ENCODE data around the gene ANKRD63. TPM values are rescaled to one million over a fixed set of nuclear protein-coding genes. Genes with fewer than 3 reads are reported as not detected.

The ANKRD63 gene
- polyA plus RNA-seq, 3 donors, result 0.14 to 0.18 TPM; not detected in 1

DNA sequence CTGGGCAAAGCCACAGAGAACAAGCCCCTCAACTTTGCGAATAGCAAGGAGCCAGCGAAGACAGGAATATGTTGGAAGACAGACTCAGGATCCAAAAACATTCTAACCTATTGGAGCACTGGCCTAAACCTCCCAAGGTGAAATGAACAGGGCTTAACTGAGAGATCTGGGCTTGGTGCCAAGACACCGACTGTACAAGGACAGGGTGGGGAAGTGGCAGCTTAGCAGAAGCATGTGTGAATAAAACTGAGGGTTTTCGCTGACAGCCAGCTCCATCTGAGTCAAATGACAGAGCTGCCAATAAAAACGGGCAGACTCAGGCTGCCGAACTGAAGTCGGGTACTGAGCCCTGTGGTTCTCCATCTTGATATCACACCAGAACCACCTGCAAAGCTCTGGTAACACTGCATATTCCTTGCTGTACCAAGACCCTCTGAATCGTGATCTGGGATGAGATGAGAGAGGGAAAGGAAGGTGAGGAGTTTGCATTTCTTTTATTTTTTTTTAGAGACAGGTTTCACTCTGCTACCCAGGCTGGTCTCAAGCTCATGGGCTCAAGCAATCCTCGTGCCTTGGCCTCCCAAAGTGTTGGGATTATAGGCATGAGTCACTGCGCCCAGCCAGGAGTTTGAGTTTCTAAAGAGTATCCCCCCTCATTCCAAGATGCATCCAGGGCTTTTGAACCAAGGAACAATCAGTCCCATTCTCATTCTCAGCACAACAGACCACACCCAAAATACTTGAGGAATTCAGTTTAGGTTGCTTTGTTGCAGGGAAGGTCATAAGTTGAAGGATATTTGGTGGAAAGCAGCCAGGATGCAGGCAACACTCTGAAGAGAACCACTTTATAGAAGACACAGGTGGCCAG lies 30.9 kb upstream of the ANKRD63 start:
- DNase-seq (ENCODE audit: low read depth in 3 of 3, low spot score in 2 of 3), result no peak

DNA sequence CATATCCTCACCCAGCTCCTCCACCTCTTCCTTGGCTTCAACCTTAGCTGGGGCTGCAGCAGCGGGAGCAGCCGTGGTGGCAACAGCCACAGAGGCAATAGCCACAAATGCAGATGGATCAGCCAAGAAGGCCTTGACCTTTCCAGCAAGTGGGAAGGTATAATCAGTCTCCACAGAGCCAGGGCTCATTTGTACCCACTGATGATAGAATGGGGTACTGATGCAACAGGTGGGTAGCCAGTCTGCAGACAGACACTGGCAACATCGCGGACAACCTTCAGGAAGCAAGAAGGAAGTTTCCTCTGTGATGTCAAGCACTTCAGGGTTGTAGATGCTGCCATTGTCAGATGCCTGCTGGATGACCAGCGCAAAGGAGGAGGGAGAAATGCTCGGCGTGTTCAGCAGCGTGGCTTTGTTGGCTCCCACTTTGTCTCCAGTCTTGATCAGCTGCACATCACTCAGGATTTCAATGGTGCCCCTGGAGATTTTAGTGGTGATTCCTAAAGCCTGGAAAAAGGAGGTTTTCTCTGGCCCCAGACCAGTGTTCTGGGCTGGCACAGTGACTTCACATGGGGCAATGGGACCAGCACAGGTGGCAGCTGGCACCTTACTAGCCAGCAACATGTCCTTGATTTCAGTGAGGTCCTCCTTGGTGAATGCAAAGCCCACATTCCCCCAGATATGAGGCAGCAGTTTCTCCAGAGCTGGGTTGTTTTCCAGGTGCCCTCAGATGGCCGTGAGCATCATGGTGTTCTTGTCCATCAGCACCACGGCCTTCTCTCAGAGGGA lies 29.7 kb upstream of the ANKRD63 start:
- DNase-seq (ENCODE audit: low read depth in 3 of 3, low spot score in 2 of 3), result no peak

DNA sequence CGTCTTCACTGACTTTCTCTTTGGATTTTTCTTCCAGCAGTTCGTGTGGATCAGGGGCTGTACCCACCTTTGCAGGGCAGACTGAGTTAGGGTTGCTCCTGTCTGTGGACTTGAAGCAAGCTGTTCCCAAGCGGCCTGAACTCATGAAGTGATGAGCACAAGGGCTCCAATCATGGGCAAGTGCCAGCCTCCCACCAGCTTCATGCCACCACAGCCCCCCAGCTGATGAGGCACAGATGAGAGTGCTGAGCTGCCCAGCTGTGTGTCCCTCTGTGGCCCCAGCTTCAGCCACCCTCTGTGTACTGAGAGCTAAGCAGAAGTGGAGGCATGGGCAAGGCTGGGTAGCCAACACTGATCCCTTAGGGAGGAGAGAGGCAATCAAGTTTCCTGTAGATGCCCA lies 28.1 kb upstream of the ANKRD63 start:
- DNase-seq (ENCODE audit: low read depth in 3 of 3, low spot score in 2 of 3), result no peak

DNA sequence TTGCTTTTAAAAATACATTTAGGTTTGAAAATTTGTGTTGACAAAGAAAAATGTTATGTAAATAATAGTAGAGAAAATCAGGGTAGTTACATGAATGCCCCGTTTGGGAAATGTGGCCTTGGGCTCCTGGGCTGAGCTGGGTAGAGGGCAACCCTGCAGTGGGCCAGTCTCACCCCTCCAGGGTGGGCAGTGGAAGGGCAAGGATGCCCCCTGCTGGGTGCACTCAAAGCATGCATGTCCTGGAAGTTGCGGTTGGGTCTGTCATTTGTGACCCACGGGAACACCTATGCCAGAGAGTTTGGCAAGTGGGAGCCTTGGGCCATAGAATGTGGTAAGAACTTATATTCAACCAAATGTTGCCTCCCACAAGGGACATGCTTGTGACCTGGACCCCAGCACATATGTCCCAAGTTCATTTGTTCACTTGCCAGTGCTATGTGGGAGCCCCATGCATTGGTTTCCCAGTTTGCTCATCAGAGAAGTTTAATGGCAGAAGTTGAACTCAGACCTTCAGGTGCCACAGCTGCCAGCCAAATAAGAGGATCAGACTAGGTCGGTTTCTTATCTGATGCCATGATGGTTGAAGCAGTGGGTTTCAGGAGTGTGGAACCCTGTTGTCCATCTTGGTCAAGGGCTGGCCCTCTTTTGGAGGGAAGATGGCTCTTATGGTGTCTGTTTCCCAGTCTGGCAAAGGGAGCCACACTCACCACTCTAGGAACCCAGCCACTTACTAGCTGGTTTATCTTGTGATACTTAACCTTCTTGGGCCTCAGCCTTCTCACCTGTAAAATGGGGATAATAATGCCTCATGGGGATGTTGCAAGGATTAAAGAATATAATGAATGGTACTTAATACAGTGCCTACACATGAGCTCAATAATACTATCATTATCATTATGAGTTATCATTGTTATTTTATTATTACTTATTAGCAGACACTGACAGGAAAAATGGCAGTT lies 27.4 kb upstream of the ANKRD63 start:
- DNase-seq (ENCODE audit: low read depth in 3 of 3, low spot score in 2 of 3), result no peak

DNA sequence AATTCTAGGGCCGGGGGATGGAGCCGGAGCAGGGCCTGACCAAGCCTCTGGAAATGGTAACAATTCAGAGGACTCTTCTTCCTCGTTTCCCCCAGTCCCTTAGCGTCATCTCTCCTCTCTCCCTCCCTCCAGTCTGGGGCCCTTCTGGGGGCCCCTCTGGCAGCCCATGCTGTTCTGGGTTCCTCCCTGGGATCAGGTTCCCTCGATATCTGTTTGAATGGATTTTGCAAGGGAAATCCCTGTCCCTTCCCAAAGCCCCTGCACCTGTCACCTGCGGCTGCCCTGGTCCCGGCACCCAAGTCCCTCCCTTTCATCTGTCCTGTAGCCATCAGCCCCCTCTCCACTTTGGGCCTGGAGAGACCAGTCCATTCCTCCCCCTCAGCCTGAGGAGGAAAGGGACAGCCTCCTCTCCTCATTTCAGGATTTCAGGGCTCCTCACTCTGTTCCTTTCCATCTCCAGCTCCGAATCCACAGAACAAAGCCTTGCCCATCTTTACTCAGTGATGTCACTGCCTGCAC lies 26.5 kb upstream of the ANKRD63 start:
- DNase-seq (ENCODE audit: low read depth in 3 of 3, low spot score in 2 of 3), result no peak

DNA sequence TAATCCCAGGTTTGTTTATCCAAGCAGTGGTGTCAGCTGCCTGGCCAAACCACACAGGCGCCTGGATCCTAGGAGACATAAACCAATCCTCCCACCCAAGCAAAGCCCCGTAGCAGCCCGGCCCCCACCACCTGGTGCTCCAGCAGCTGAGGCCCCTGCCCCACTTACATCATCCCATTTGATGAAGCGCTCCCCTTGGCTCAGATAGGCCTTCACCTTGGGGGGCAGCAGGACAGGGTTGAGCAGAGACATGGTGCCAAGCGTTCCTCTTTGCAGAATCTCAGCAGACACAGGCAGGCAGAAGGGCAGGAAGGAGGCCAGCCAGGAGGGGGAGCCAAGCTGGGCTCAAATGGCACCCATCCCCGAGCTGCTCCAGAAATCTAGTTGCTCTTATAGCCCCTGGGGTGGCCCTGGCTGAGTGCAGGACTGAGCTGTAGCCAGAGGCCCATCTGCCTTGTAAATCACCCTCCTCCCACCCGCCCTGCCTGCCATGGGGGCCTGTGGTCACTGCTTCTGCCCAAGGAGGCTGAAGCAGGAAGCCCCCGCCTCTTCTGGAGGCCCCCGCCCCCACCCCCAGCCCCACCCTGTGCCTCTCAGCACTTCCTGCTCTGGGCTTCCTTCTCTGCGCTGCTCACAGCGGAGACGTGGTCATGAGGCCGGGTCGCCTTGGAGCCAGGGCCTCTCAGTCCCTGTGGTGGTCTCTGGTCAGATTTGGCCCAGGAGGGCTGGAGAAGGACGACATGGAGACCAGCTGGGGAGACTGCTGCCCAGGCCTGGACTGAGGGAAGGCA lies 24.8 kb upstream of the ANKRD63 start, which contains the start of gene PLCB2:
Gene PLCB2 (minus strand): TSS at position 515 of the 791 bp plus-strand sequence. CDS start 263 bp downstream, at position 252.
- no peak for DNase-seq (ENCODE audit: low read depth in 3 of 3, low spot score in 2 of 3)

DNA sequence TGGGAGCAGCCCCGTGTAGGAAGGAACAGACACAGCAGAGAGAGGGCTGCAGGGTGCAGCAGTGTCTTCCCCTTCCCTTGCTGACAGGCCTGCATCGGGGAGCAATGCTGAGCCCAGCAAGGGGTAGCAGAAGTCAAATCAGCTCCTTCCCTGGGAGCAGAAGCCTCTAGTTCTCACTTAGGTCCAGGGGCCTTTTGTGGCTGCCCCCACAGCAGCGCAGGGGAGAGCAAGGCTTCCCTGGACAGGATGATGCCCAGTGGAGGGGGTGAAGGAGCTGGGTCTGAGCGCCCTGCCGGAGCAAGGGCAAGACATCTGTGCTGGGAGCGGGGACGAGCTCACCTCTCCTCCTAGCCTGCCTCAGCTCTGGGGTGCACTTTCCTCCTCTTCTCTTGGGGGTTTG lies 24.0 kb upstream of the ANKRD63 start:
- DNase-seq (ENCODE audit: low read depth in 3 of 3, low spot score in 2 of 3), result no peak

DNA sequence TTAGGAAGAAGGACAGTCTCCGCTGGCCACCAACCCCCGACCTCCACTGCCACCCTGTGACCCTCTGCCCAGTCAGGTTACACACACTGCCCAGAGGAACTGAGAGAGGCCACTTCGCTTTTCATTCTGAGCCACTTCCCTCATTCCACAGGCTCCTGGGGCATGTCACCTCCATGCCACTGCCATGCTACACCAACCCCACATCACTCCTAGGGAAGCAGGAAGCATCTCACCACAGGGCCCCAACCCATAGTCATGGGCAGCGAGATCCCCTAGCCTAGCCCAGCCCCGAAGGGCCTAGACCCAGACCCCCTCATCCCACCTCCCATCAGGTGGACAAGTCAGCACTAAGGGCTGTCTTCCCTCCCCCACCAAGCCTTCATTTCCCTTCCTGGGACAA lies 23.5 kb upstream of the ANKRD63 start:
- no peak for DNase-seq (ENCODE audit: low read depth in 3 of 3, low spot score in 2 of 3)

DNA sequence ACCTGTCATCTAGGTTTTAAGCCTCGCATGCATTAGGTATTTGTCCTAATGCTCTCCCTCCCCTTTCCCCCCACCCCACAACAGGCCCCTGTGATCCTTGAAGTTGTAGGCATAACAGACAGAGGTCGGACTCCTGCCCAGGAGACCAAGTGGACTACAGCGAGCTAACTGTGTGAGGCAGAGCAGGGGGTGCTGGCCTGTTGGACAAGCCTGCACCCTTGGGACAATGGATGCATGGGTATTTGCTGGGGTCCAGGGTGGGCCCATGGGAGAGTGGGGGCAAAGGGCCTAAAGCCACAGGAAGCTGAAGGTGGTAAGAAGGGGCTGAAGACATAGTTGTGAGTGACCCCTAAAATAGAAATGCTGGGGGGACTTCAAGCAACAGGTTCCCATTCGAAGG lies 22.4 kb upstream of the ANKRD63 start:
- no peak for DNase-seq (ENCODE audit: low read depth in 3 of 3, low spot score in 2 of 3)

DNA sequence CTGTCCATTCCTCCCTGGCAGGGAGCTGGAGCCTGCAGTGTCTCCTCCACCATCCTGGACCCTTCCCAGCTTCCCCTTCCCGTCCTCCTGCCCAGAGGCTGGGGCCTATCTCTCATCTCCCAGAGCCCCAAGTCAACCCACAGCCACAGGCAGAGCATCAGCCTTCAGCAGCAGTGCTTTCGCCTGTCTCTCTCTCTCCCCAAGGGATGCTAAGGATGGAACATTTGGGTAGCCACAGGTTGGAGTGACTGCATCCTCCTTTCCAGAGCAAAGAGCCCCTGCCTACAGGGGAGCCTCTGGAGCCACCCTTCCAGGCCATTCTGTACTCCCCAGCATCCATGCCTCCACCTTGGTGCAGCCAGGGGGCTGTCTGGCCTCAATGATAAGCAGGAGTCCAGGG lies 20.7 kb upstream of the ANKRD63 start:
- DNase-seq (ENCODE audit: low read depth in 3 of 3, low spot score in 2 of 3), result no peak

DNA sequence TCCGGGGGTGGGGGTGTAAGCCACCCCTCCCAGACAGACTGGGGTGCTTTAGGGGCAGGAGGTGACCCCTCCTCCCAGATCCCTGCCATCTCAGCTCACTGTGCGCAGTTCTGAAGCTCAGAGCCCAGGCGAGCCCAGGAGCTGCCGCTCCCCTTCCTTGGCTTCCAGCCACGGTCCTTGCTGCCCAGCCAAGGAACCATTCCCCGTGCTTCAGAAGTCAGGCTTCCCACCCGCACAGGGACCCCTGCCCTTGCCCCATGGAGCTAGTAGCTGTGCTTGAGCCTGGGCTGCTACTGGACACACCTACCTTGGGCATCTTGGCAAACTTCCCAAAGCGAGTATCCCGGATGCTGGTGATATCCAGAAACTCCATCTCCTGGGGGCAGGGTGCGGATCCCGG lies 20.1 kb upstream of the ANKRD63 start:
- no peak for DNase-seq (ENCODE audit: low read depth in 3 of 3, low spot score in 2 of 3)

DNA sequence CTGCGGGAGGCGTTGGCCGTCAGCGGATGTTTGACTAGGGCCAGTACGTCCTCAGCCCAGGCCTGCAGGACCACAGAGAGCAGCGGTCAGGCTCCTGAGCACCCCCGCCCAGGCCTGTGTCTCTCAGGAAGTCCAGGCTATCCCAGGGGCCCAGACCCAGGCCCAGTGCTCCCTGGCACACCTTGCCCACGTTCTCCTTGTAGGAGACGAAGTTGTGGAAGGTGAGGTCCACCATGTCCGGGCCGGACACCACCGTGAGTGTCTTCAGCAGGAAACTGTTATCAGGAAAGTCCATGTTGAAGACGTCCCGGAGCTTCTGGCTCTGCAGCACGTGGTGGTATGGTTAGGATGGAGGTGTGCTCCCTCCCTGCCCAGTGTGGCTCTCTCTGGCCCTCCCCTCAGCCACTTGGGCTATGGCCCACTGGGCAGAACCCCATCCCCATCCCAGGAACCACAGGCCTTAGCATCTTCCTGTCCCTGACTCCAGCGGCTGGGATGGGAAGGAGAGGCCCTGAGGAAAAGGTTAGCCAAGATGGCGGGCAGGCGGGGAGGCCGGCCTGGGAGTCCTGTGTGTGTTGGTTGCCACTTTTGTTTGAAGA lies 19.5 kb upstream of the ANKRD63 start:
- DNase-seq (ENCODE audit: low read depth in 3 of 3, low spot score in 2 of 3), result no peak

DNA sequence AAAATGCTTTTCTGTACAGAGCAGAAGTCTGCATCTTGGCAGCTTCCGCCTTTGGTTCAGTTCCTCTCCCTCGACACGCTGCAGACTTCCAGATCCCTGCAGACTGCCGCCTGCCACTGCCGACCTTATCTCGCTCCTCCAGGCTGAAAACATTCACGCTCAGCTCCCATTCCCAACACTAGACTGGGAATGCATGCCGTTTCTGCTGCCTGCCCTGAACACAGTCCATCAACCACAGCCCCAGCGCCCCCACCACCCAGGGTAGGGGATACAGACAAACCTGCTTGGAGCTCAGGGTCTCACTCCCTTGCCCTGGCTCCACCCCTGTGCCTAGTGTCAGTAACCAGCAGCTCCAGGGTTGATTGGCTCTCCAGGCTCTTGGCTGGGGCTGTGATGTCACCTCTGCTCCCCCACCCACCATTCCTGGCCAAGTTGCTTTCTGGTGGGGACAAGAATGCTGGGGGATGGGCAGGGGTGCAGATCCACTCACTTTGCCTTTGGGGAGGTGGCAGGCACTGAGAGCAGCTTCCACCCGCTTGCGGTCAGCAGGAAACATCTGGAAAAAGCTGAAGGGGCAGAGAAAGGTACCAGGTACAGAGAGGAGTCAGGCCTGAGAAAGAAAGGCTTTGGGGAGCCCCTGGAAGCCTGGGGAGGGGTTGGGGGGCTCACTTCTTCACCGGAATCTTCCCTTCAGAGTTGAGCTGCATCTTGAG lies 18.8 kb upstream of the ANKRD63 start:
- no peak for DNase-seq (ENCODE audit: low read depth in 3 of 3, low spot score in 2 of 3)

DNA sequence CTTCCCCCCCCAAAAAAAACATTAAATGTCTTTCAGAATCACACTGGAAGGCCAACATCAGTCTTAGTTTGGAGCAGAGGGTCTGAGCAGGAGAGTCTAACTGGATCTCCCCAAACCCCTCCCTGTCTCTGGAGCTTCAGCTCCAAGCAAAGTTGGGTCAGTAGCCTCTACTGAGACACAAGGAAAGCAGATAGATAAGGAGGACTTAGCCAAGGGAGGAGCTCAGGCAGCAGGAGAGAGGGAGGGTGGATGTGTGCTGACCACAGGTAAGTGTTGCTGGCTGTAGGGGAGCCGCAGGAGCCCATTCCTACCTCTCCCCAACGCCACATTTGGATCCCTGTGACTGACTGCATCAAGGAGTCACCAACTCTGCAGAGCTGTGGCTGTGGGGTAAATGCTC lies 17.9 kb upstream of the ANKRD63 start:
- no peak for DNase-seq (ENCODE audit: low read depth in 3 of 3, low spot score in 2 of 3)

DNA sequence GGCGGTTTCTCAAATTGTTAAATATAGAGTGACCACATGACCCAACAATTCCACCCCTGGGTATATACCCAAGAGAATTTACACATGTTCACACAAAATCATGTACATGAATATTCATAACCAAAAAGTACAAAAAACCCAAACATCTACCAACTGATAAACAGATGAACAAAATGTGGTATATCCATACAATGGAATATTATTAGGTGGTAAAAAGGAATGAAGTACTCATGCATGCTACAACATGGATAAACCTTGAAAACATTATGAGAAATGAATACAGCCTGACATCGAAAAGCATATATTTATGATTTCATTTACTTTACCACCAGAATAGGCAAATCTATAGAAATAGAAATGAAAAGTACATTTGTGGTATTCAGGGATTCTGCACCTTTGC lies 17.5 kb upstream of the ANKRD63 start:
- no peak for DNase-seq (ENCODE audit: low read depth in 3 of 3, low spot score in 2 of 3)

DNA sequence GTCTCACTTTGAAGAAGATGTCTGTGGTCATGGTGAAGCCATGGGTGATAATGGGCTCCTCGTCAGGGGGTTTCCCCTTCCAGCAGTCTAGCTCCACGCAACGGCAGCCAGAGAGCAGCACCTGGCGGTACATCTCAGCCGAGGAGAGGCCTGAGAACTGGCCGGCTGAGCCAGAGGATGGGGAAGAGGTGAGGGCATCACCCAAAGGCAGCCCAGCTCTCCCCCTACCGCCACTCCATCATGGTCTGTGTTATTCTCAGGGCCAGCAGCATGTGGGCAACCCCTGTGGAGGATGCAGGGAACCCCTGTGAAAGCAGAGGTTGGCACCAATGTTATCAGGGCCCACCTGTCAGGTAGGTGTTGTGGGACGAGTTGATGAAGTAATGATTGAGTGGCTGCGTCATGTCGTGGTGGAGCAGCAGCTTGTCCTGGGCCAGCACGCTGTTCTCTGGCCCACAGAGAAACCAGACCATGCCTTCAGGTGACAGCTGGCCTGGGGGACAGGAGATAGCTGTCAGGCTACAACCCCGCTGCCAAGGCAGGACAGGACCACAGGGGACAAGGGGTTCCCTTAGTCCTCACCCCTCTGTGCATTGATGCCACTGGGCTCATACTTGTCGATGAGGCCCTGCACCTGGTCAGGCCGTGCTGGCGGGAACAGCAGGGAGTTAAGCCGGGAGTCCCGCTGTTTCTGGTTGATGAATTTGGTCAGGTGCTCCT lies 15.5 kb upstream of the ANKRD63 start:
- no peak for DNase-seq (ENCODE audit: low read depth in 3 of 3, low spot score in 2 of 3)

DNA sequence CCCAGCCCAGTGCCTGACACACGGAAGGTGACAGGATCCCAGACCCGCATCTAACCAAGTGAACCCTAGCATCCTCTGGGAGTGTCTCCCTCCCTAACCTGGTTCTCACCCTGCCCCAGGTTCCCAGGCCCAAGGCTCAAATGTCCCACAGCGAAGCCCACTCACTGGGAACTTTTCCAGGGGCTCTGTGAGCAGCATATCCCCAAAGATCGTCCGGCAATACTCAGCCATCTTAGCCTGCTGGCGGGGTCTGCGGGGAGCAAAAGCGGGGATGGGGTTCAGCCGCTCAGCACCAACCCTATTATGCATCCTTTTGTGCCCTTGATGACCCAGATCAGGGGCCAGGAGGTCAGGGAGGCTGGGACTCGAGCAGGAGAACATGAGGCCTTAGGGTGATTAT lies 14.5 kb upstream of the ANKRD63 start:
- DNase-seq (ENCODE audit: low read depth in 3 of 3, low spot score in 2 of 3), result no peak
